ENCODE results near the gene VTA1.

DNA sequence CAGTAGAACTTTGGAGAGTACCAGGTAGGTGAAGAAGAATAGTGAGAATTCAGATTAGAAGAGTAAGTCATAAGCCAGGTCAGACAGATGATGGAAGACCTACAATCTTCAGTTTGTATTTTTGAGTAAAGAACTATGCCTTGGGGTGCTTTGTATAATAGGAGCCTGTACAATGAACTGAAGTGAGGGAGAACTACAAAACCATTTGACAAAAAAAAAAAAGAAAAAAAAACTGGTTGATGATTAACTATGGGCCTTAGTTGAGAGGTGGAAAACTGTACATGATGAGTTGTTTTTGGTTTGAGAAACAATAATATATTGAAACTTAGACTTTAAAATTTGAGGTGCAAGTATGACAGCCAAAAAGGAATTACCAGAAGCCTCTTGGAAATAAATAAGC, 25.7 kb downstream of the VTA1 start:
- TF ChIP-seq, protein P1, sequence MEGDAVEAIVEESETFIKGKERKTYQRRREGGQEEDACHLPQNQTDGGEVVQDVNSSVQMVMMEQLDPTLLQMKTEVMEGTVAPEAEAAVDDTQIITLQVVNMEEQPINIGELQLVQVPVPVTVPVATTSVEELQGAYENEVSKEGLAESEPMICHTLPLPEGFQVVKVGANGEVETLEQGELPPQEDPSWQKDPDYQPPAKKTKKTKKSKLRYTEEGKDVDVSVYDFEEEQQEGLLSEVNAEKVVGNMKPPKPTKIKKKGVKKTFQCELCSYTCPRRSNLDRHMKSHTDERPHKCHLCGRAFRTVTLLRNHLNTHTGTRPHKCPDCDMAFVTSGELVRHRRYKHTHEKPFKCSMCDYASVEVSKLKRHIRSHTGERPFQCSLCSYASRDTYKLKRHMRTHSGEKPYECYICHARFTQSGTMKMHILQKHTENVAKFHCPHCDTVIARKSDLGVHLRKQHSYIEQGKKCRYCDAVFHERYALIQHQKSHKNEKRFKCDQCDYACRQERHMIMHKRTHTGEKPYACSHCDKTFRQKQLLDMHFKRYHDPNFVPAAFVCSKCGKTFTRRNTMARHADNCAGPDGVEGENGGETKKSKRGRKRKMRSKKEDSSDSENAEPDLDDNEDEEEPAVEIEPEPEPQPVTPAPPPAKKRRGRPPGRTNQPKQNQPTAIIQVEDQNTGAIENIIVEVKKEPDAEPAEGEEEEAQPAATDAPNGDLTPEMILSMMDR (conservative IDR thresholded peaks at IDR 0.05) = no peak
- no peak for TF ChIP-seq ZFX (IDR thresholded peaks at IDR 0.05)
